Measurements from ENCODE around the gene IMMP2L. TPM values are rescaled to one million over a fixed set of nuclear protein-coding genes. Genes with fewer than 3 reads are reported as not detected.

IMMP2L gene
- total RNA-seq, 1 donor from 2014 or later, result 31.9 TPM

DNA sequence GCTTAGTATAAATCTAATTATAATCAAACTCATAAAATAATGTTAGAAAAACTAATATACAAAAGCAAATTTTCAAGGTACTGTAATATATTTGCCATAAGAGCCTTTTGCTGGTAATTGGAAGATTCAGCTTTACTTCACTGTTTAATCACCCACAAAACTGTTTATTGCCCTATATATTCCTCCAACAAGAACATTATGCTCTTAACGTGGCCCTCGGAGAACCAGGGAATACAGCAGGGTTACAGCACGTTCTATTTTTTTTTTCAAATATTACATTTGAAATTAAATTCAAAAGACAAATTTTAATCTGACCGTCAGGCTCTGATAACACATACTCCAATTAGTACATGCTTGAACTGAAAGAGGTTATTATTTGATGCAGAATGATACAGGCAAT, 807.6 kb downstream of the IMMP2L start:
- ChIA-PET CTCF (no interaction called here), POLR2A (no interaction called here)
- Mint-ChIP-seq H3K36me3 (ENCODE audit: low read depth) (no peaks in the 10 kb centered on the region), H3K4me1 (no peaks in the 10 kb centered on the region), H3K9me3 (no peaks in the 10 kb centered on the region), H3K4me3 (no peak overlapping the region), H3K27ac (no peak overlapping the region), H3K27me3 (no peaks in the 10 kb centered on the region)
- no peak for DNase-seq
- ATAC-seq (ENCODE audit: low read depth), result no peak
- TF ChIP-seq, protein P1, sequence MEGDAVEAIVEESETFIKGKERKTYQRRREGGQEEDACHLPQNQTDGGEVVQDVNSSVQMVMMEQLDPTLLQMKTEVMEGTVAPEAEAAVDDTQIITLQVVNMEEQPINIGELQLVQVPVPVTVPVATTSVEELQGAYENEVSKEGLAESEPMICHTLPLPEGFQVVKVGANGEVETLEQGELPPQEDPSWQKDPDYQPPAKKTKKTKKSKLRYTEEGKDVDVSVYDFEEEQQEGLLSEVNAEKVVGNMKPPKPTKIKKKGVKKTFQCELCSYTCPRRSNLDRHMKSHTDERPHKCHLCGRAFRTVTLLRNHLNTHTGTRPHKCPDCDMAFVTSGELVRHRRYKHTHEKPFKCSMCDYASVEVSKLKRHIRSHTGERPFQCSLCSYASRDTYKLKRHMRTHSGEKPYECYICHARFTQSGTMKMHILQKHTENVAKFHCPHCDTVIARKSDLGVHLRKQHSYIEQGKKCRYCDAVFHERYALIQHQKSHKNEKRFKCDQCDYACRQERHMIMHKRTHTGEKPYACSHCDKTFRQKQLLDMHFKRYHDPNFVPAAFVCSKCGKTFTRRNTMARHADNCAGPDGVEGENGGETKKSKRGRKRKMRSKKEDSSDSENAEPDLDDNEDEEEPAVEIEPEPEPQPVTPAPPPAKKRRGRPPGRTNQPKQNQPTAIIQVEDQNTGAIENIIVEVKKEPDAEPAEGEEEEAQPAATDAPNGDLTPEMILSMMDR (IDR thresholded peaks at IDR 0.05), result no peak
- intact Hi-C loops (cut with micrococcal nuclease), result no loop called here

DNA sequence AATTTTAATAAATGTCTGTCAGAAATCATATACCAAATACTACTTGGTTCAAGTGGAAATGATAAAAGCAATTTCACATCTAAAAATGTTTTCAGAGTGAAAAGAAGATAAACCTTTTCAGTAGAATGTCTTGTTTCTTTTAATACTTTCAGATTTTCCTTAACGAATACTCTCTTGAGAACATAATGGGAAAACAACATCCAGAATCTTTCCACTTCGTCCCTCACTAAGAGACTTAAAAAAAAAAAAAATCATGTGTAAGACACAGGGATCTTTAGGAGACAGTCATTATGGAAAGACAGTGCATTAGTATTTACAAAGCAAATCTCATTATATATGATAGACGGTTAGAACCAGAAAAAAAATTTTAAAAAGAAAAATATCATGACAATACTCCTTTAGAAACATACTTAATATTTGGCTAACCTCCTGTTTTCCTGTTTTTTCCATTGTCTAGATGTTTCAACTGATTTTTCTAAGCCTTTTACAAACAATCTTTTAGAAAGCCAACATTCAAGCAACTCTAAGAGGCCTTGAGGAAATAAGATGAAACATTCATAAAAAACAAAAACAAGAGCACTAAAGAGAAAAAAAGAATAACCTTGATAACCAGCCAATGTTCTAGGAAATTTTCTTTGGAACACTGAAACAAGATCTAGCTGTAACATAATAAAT, 811.2 kb downstream of the IMMP2L start:
- ChIA-PET POLR2A (no interaction called here), CTCF (no interaction called here)
- Mint-ChIP-seq H3K27ac (no peak overlapping the region), H3K36me3 (ENCODE audit: low read depth) (peaks cover 2% of the 10 kb centered on the region), H3K9me3 (peaks cover 18% of the 10 kb centered on the region), H3K4me1 (no peaks in the 10 kb centered on the region), H3K27me3 (no peaks in the 10 kb centered on the region), H3K4me3 (no peak overlapping the region)
- DNase-seq (no peak), ATAC-seq (ENCODE audit: low read depth) (no peak)
- TF ChIP-seq, protein P1 (IDR thresholded peaks at IDR 0.05), result no peak
- intact Hi-C loops (cut with micrococcal nuclease), result no loop called here

DNA sequence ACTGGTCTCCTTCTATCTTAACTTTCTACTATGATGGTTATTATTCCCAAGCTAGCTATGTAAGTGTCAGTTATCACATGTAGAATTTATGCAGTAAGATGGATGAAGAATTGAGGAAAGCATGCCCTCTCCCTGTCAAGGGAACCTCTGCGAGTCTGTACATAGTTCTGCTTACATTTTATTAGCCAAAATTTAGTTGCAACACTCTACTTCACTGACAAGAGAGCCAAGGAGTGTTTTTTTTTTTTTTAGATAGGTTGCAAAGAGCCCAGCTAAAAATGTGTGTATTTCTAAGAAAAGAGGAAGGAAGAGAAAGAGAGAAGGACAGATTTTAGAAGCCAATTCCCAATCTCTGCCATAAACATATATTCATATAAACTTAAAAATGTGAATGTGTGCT, 829.1 kb downstream of the IMMP2L start:
- Mint-ChIP-seq H3K36me3 (ENCODE audit: low read depth) (no peaks in the 10 kb centered on the region), H3K4me3 (no peak overlapping the region), H3K4me1 (no peaks in the 10 kb centered on the region), H3K27me3 (no peaks in the 10 kb centered on the region), H3K27ac (no peak overlapping the region), H3K9me3 (no peaks in the 10 kb centered on the region)
- ChIA-PET POLR2A (no interaction called here), CTCF (no interaction called here)
- intact Hi-C loops (cut with micrococcal nuclease), result no loop called here
- DNase-seq (no peak), ATAC-seq (ENCODE audit: low read depth) (no peak)
- TF ChIP-seq, protein P1 (IDR thresholded peaks at IDR 0.05), result no peak

DNA sequence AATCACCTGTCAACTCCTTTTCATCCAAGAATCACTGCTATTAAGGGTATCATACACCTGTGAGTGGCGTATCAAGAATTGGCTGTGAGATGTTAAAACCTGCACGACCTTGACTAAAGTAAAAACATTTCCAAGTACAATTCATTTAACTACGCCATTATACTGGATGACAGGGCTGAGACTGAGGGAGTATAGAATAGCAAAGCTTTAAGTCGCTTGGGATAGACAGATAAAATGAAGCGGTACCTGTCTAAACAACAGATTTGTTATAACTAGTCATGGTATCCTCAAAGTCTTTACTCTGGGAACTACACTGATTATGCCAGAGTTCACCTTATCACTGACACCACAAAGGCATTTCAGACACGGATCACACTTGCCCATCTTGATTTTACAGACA, 837.5 kb downstream of the IMMP2L start:
- H3K27me3 Mint-ChIP-seq, result no peaks in the 10 kb centered on the region
- no peaks in the 10 kb centered on the region for H3K9me3 Mint-ChIP-seq
- DNase-seq (no peak), ATAC-seq (ENCODE audit: low read depth) (no peak)
- H3K4me3 Mint-ChIP-seq, result no peak overlapping the region
- H3K36me3 Mint-ChIP-seq (ENCODE audit: low read depth), result no peaks in the 10 kb centered on the region
- intact Hi-C loops (cut with micrococcal nuclease), result loop anchor here (5.0 kb wide), 1 partner anchor 643 kb away; no protein-coding TSS in a partner anchor
- no peak overlapping the region for H3K27ac Mint-ChIP-seq
- H3K4me1 Mint-ChIP-seq, result no peaks in the 10 kb centered on the region
- CTCF ChIA-PET, result no interaction called here
- POLR2A ChIA-PET, result no interaction called here
- TF ChIP-seq, protein P1 (IDR thresholded peaks at IDR 0.05), result no peak

DNA sequence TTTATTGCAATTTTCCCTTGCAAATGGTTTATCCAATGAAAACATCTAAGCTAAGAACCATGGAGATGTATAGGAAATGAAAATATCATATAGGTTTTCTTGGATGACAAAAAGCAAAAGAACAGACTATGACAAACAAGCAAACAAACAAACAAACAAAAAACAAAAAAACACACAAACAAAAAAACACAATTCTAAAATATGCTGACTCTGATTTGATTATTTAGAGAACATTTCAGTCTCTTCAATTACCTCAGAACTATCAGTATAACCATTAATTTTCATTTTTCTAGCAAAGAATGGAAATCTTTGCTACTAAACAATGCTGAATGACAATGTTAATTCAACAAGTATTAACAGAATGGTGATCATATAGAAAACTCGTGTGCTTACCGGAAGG, 840.9 kb downstream of the IMMP2L start:
- Mint-ChIP-seq H3K9me3 (no peaks in the 10 kb centered on the region), H3K27ac (no peak overlapping the region), H3K27me3 (no peaks in the 10 kb centered on the region), H3K4me3 (no peak overlapping the region), H3K4me1 (no peaks in the 10 kb centered on the region), H3K36me3 (ENCODE audit: low read depth) (no peaks in the 10 kb centered on the region)
- DNase-seq (no peak), ATAC-seq (ENCODE audit: low read depth) (no peak)
- POLR2A ChIA-PET, result no interaction called here
- TF ChIP-seq, protein P1 (IDR thresholded peaks at IDR 0.05), result no peak
- intact Hi-C loops (cut with micrococcal nuclease), result loop anchor here (5.0 kb wide), 1 partner anchor 639 kb away; no protein-coding TSS in a partner anchor
- CTCF ChIA-PET, result no interaction called here
